Measurements from ENCODE around the gene SLC22A31. TPM values are rescaled to one million over a fixed set of nuclear protein-coding genes. Genes with fewer than 3 reads are reported as not detected.
A peak's percentile ranks its signal among the peaks of the same experiment; 100 is the strongest.

SLC22A31 gene
- total RNA-seq, 1 donor from 2014 or later, result 2.6 TPM

DNA sequence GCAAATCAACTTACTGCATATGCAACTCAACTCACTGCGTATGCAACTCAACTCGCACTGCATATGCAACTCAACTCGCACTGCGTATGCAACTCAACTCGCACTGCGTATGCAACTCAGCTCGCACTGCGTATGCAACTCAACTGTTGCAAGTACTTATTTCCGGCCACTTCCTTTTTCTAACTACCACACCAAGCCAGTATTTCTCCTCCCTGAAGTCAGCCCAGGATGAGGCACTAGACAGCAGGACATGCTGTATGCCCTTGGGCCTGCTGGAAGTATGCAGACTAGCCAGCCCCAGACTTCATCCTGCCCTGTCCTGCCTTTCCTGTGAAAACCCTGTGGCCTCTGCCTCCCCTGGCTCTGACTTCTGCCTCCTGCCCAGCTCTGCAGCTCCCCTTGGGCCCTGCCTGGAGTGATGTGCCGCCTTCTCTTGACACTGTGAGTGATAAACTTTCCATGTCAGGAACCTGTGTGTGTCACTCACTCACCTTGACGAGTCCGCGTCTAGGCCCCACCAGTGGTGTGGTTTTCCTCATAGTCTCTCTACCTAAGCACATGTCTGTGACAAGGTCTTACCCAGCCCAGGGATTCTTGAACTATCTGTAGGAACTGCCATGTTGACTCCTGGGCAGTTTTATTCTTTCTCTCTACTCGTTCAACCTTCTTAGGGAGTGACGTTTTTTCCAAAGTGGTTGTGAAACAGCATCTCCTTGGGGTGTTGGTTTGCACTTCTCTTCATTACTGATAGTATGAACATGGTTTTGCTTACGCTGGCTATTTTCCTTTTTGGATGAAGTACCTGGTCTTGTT, 33.5 kb upstream of the SLC22A31 start:
- H3K36me3 Mint-ChIP-seq (ENCODE audit: low read depth), result peaks cover 49% of the 10 kb centered on the region
- H3K4me3 Mint-ChIP-seq, result no peak overlapping the region
- intact Hi-C loops (cut with micrococcal nuclease), result no loop called here
- peaks cover 16% of the 10 kb centered on the region for H3K9me3 Mint-ChIP-seq
- no peak overlapping the region for H3K27ac Mint-ChIP-seq
- H3K4me1 Mint-ChIP-seq (ENCODE audit: low read depth), result no peaks in the 10 kb centered on the region
- no peaks in the 10 kb centered on the region for H3K27me3 Mint-ChIP-seq (ENCODE audit: insufficient read depth)
- DNase-seq (ENCODE audit: low spot score), result no peak

DNA sequence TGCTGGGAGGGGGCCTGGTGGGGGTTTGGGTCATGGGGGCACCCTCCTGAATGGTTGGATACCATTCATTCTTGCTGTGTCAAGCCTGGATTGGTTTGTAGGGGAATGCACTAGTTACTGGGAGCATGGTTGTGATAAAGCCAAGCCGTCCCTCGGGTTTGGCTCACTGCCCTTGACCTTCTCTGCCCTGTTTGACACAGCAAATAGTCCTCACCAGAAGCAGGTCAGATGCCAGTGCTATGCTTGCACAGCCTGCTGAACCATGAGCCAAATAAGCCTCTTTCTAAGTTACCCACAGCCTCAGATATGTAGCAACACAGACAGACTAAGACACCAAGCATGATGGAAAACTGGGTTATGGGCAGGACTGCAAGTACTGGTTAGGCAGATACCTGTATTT, 31.8 kb upstream of the SLC22A31 start:
- Mint-ChIP-seq H3K9me3 (peaks cover 34% of the 10 kb centered on the region), H3K4me1 (ENCODE audit: low read depth) (no peaks in the 10 kb centered on the region), H3K4me3 (no peak overlapping the region), H3K27me3 (ENCODE audit: insufficient read depth) (no peaks in the 10 kb centered on the region), H3K27ac (no peak overlapping the region), H3K36me3 (ENCODE audit: low read depth) (peaks cover 66% of the 10 kb centered on the region)
- DNase-seq (ENCODE audit: low spot score), result no peak
- intact Hi-C loops (cut with micrococcal nuclease), result no loop called here

DNA sequence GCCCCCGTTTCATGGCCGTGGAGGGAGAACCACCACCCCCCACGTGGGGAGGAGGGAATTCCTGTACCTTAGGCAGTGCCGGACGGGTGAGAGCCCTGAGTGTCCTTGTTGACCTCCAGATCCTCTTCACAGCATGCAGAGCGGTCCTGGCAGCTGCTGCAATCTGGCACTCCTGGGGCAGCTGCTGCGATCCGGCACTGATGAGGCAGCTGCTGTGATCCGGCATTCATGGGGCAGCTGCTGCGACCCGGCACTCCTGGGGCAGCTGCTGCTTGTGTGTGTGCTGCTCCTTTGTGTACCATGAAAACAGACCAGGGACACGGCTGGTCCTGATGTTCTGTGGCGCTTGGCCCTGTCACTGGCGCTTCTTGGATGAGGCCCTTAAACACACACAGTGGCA, 29.9 kb upstream of the SLC22A31 start:
- no peak overlapping the region for H3K27ac Mint-ChIP-seq
- H3K9me3 Mint-ChIP-seq, result peaks cover 47% of the 10 kb centered on the region
- H3K27me3 Mint-ChIP-seq (ENCODE audit: insufficient read depth), result no peaks in the 10 kb centered on the region
- intact Hi-C loops (cut with micrococcal nuclease), result no loop called here
- peaks cover 79% of the 10 kb centered on the region for H3K36me3 Mint-ChIP-seq (ENCODE audit: low read depth)
- no peak overlapping the region for H3K4me3 Mint-ChIP-seq
- DNase-seq (ENCODE audit: low spot score), result no peak
- H3K4me1 Mint-ChIP-seq (ENCODE audit: low read depth), result no peaks in the 10 kb centered on the region

DNA sequence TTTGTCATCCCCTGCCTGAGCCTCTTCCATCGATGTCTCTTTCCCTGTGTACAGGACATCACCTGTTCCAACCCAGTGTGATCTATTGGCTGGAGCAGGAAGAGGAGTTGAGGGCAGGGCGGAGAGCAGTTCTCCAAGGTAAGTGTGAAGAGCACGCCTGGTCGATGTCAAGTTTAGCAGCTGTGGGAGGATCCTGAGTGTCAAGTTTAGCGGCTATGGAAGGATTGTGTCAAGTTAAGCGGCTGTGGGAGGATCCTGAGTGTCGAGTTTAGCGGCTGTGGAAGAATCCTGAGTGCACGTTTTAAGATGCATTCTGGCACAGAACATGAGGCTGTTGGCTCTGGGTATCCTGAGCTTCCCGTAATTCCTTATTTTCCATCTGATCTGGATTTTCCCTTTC, 24.3 kb upstream of the SLC22A31 start:
- H3K9me3 Mint-ChIP-seq, result peaks cover 35% of the 10 kb centered on the region
- no peaks in the 10 kb centered on the region for H3K27me3 Mint-ChIP-seq (ENCODE audit: insufficient read depth)
- peaks cover 59% of the 10 kb centered on the region for H3K36me3 Mint-ChIP-seq (ENCODE audit: low read depth)
- H3K4me3 Mint-ChIP-seq, result no peak overlapping the region
- intact Hi-C loops (cut with micrococcal nuclease), result no loop called here
- no peaks in the 10 kb centered on the region for H3K4me1 Mint-ChIP-seq (ENCODE audit: low read depth)
- no peak overlapping the region for H3K27ac Mint-ChIP-seq
- no peak for DNase-seq (ENCODE audit: low spot score)

DNA sequence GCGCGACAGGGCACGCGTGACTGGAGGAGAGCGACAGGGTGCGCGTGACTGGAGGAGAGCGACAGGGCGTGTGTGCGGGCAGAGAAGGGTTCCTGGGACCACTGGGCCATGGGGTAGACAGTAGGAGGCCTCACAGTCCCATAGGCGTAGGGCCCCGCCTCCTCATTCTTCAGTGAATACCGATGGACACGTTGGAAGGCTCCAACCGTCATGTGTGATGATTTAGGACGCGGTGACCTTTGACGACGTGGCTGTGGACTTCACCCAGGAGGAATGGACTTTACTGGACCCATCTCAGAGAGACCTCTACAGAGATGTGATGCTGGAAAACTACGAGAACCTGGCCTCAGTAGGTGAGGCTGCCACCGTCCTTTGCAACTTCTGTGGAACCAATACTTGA, 22.6 kb upstream of the SLC22A31 start:
- Mint-ChIP-seq H3K4me3 (no peak overlapping the region), H3K27ac (no peak overlapping the region), H3K36me3 (ENCODE audit: low read depth) (peaks cover 45% of the 10 kb centered on the region), H3K27me3 (ENCODE audit: insufficient read depth) (no peaks in the 10 kb centered on the region), H3K4me1 (ENCODE audit: low read depth) (peaks cover 5% of the 10 kb centered on the region), H3K9me3 (peaks cover 23% of the 10 kb centered on the region)
- no peak for DNase-seq (ENCODE audit: low spot score)
- intact Hi-C loops (cut with micrococcal nuclease), result no loop called here

DNA sequence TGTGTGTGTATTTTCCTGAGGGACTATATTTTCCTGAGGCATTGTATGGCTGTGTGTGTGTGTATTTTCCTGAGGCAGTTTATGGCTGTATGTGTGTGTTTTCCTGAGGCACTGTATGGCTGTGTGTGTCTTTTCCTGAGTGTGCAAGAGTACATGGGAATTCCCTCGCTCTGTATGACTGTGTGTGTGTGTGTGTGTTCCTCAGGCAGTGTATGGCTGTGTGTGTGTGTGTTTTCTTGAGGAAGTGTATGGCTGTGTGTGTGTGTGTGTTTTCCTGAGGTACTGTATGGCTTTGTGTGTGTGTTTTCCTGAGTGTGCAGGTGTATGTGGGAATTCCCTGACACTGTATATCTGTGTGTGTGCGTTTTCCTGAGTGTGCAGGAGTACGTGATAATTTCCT, 21.3 kb upstream of the SLC22A31 start:
- H3K36me3 Mint-ChIP-seq (ENCODE audit: low read depth), result peaks cover 31% of the 10 kb centered on the region
- H3K27me3 Mint-ChIP-seq (ENCODE audit: insufficient read depth), result no peaks in the 10 kb centered on the region
- intact Hi-C loops (cut with micrococcal nuclease), result no loop called here
- peaks cover 9% of the 10 kb centered on the region for H3K9me3 Mint-ChIP-seq
- H3K27ac Mint-ChIP-seq, result no peak overlapping the region
- peaks cover 7% of the 10 kb centered on the region for H3K4me1 Mint-ChIP-seq (ENCODE audit: low read depth)
- no peak for DNase-seq (ENCODE audit: low spot score)
- no peak overlapping the region for H3K4me3 Mint-ChIP-seq

DNA sequence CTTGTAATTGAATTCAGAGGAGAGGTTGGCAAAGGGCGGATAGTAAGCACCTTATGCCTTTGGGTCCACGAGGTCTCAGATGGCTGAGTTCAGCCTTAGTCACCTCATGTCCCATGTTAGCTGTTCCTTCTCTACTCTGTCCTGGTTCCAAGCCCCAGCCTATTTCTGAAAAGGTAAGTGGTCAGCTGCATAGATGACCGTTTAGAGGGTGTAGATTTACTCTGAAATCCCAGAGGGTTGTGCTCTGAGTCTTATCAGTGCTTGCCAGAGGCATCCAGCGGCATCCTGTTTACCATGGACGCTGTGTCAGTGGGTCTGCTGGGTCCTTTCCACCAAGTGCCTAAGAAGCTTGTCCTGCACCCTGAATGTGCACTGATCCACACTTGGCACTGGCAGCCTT, 19.0 kb upstream of the SLC22A31 start:
- Mint-ChIP-seq H3K27me3 (ENCODE audit: insufficient read depth) (no peaks in the 10 kb centered on the region), H3K27ac (no peak overlapping the region), H3K9me3 (no peaks in the 10 kb centered on the region), H3K4me1 (ENCODE audit: low read depth) (peaks cover 12% of the 10 kb centered on the region), H3K4me3 (peak overlapping the region; percentile 63), H3K36me3 (ENCODE audit: low read depth) (peaks cover 14% of the 10 kb centered on the region)
- no peak for DNase-seq (ENCODE audit: low spot score)
- intact Hi-C loops (cut with micrococcal nuclease), result loop anchor here (5.0 to 10.0 kb wide), 4 partner anchors 122 to 595 kb away; partner anchors contain the start of gene FANCA

DNA sequence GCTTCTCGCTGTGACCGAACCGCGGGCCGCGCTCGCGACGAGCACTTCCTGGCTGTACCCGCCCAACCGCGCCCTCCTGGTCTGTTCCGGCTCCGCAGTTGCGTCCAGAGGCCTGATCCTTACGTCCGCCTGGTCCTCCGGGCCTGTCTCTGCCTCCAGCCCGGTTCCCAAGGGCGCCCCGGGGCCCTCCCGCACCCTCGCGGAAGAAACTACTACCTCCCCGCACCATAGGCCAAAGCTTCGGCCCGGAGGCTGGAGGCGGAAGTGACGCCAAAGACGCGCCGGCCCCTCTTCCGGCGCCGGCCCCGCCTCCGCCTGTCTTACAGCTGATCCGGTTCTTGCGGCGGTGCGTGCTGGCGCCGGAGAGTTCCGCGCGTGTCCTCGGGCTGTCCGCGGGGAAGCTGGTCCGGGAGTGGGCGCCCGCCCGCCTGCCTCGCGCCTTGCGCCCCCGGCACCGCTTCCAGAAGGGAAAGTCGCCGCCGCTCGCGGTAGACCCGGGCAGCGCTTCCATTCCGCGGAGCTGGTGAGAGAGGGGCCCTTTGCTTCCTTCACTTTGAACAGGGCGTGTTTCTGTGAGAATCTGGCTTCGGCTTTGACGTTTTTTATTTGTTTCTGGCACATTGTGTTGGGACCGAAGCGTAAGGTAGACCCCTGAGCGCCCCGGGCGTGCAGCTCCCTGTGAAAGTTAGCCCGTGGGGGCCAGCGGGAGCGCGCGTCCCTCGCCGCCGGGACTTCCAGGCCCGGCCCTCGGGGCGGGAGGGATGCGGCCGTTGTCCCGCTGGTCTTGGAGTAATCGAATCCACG, 17.3 kb upstream of the SLC22A31 start, which contains the start of gene ZNF778:
ZNF778 (plus strand) TSS at position 316 of the 804 bp plus-strand sequence. CDS start 3,425 bp downstream, outside the sequence.
- Mint-ChIP-seq H3K27ac (peak within 1 kb of the TSS; percentile 37), H3K27me3 (ENCODE audit: insufficient read depth) (no peaks in the 10 kb centered on the region), H3K9me3 (no peaks in the 10 kb centered on the region), H3K36me3 (ENCODE audit: low read depth) (peaks cover 7% of the 10 kb centered on the region), H3K4me3 (peak within 1 kb of the TSS; percentile 63), H3K4me1 (ENCODE audit: low read depth) (peaks cover 12% of the 10 kb centered on the region)
- DNase-seq (ENCODE audit: low spot score), result peak; percentile 84
- intact Hi-C loops (cut with micrococcal nuclease), result loop anchor here (1.0 to 10.0 kb wide), 11 partner anchors 17 to 647 kb away; partner anchors contain the start of genes CDT1, FANCA, SLC22A31 and ZC3H18

DNA sequence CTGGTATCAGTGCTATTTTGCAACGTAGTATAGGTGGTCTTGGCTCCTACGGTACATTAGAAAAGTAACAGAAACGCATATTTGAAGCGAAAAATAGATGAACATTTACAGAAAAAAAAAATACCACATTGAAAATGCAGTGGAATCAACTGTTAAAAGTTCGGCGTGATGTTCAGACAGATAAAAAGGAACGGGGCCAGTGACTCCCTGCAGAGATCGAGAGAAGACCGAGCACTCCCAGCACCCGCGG, 16.7 kb upstream of the SLC22A31 start:
- Mint-ChIP-seq H3K4me3 (peak overlapping the region; percentile 63), H3K27me3 (ENCODE audit: insufficient read depth) (no peaks in the 10 kb centered on the region), H3K36me3 (ENCODE audit: low read depth) (peaks cover 5% of the 10 kb centered on the region), H3K9me3 (no peaks in the 10 kb centered on the region), H3K4me1 (ENCODE audit: low read depth) (peaks cover 12% of the 10 kb centered on the region), H3K27ac (peak overlapping the region; percentile 16)
- intact Hi-C loops (cut with micrococcal nuclease), result loop anchor here (1.0 to 10.0 kb wide), 11 partner anchors 16 to 646 kb away; partner anchors contain the start of genes CDT1, FANCA, SLC22A31 and ZC3H18
- DNase-seq (ENCODE audit: low spot score), result no peak

DNA sequence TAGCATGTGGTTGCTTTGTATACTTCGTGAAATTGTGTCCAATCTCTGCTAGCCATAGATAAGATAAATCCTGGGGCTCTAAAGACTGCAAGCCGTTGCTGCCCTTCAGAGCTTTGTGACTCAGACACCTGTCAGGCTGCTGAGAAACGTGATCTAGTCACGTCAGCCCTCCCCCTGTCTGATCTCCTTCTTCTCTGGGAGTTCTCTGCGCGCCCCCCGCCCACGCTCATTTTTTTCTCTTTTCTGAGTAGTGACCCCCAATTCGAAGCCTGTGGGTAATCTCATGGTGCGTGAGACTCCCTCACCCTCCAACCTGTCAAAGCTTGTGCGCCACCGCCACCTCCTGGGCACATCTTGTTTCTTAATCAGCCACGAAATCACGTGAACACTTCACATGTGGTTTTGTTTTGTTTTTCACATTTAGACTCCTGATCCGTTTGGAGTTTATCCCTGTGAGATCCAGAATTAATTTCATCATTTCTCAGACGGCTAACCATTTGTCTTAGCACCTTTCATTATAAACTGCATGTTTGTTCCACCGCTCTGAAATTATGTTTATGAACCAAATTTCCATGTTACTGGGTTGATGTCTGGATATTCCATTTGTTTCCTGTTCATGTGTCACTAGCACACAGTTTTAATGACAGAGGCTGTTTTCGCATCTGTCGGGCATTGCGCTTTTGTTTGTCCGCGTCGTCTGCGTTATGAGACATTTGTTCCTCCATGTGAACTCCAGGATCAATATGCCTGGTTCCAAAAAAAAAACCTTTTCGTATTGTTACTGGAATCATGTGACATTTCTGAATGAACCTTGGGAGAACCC, 16.2 kb upstream of the SLC22A31 start:
- intact Hi-C loops (cut with micrococcal nuclease), result loop anchor here (1.0 to 10.0 kb wide), 16 partner anchors 16 to 646 kb away; partner anchors contain the start of genes CDH15, CDT1, FANCA and SLC22A31
- Mint-ChIP-seq H3K9me3 (no peaks in the 10 kb centered on the region), H3K27ac (peak overlapping the region; percentile 16), H3K36me3 (ENCODE audit: low read depth) (peaks cover 3% of the 10 kb centered on the region), H3K27me3 (ENCODE audit: insufficient read depth) (no peaks in the 10 kb centered on the region), H3K4me3 (peak overlapping the region; percentile 63), H3K4me1 (ENCODE audit: low read depth) (peaks cover 12% of the 10 kb centered on the region)
- peak; percentile 71 for DNase-seq (ENCODE audit: low spot score)

DNA sequence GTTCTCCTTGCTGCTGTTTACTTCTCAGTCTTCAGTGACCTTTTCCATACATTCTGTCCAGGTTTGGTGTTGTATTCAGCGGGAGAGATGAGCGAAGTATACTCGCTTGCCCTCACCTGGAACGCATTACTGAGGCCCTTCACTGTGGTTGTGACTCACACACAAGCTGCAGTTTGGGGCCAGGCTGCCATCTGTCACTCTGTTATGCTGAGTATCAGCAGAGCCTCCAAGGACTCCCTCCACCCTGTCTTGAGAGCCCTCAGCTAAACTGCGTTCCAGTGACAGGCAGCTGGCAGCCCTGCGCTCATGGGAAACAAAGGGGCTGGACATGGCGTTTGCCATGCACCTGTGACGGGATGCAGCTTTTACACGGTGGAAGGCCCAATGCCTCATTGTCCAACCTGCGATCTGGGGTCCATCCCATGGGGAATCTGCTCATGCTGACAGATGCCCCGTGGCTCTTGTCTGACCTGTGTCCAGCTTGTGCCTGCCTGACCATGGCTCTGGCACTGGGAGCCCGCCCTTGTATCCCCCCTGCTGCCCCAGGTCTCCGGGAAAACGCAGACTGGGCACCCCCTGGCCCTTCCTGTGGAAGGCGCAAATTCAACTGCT, 10.7 kb upstream of the SLC22A31 start:
- Mint-ChIP-seq H3K9me3 (no peaks in the 10 kb centered on the region), H3K27me3 (ENCODE audit: insufficient read depth) (peaks cover 7% of the 10 kb centered on the region), H3K4me3 (no peak overlapping the region), H3K4me1 (ENCODE audit: low read depth) (no peaks in the 10 kb centered on the region), H3K36me3 (ENCODE audit: low read depth) (no peaks in the 10 kb centered on the region), H3K27ac (no peak overlapping the region)
- DNase-seq (ENCODE audit: low spot score), result no peak
- intact Hi-C loops (cut with micrococcal nuclease), result loop anchor here (10.0 kb wide), 2 partner anchors 186 to 604 kb away; partner anchors contain the start of gene FANCA

All from activated T-helper 1 cell treated with anti-CD3 and anti-CD28 coated beads, Interleukin-12 subunit alpha, Interleukin-12 subunit beta, Interleukin-2, Interleukin-4 antibody, amounts not matched to agents 30 ng/mL and 10 ng/mL and 1 ng/mL, durations not matched to agents 14 hours and 24 hours and 36 hours (primary cell).